Measurements from ENCODE around the gene BAAT. TPM values are rescaled to one million over a fixed set of nuclear protein-coding genes. Genes with fewer than 3 reads are reported as not detected.

The BAAT gene
- polyA plus RNA-seq, 1 experiment, result not detected

DNA sequence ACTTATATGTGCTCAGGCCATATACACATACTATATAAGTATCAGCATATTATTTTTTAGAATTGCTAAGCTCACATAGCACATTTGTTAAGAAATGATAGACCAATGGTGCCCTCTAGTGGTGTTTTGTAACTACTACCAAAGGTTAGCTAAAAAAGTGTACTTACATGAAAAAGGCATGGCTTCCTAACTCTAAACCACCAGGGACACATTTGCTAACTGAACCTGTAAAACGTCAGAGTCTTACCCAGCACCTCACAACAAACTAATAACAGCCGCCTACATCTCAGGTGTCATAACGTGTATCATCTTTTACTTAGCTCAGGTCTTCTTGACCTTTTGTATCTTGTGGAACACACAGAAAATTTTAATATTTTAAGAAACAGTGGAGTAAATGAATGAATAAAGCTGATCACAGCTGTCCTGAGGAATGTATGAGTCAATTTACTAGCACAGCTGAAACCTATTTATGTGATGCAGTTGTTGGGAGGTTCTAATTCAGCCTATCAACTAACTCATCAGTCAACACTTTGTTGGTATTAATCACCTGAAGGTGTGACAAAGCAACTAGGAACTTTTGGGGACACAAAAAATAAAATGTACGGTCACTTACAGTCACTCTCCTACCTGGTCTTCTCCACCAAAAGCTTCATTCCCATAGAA lies 72.9 kb downstream of the BAAT start:
- H3K9me3 ChIP-seq (ENCODE audit: control insufficient read depth, insufficient read depth, low read length), result no peaks in the 10 kb centered on the region
- H3K27me3 ChIP-seq (ENCODE audit: control insufficient read depth, insufficient read depth, low read length), result no peaks in the 10 kb centered on the region
- TF ChIP-seq, protein P1, sequence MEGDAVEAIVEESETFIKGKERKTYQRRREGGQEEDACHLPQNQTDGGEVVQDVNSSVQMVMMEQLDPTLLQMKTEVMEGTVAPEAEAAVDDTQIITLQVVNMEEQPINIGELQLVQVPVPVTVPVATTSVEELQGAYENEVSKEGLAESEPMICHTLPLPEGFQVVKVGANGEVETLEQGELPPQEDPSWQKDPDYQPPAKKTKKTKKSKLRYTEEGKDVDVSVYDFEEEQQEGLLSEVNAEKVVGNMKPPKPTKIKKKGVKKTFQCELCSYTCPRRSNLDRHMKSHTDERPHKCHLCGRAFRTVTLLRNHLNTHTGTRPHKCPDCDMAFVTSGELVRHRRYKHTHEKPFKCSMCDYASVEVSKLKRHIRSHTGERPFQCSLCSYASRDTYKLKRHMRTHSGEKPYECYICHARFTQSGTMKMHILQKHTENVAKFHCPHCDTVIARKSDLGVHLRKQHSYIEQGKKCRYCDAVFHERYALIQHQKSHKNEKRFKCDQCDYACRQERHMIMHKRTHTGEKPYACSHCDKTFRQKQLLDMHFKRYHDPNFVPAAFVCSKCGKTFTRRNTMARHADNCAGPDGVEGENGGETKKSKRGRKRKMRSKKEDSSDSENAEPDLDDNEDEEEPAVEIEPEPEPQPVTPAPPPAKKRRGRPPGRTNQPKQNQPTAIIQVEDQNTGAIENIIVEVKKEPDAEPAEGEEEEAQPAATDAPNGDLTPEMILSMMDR (IDR thresholded peaks at IDR 0.05; ENCODE audit: low read depth, low read length), result peak; percentile 74
- H3K4me3 ChIP-seq (ENCODE audit: low read depth, low read length), result no peak overlapping the region
- CTCF ChIA-PET, result interaction anchor here (0.5 to 7.0 kb wide), 25 partner anchors 10 to 716 kb away, joined by 3 to 277 read pairs (median 5); partner anchors contain the start of genes MRPL50 and ZNF189
- peak; percentile 61 for DNase-seq (ENCODE audit: low read depth, low spot score)
- POLR2A ChIA-PET, result no interaction called here
- H3K27ac ChIP-seq (ENCODE audit: low read depth, low read length), result no peak overlapping the region

DNA sequence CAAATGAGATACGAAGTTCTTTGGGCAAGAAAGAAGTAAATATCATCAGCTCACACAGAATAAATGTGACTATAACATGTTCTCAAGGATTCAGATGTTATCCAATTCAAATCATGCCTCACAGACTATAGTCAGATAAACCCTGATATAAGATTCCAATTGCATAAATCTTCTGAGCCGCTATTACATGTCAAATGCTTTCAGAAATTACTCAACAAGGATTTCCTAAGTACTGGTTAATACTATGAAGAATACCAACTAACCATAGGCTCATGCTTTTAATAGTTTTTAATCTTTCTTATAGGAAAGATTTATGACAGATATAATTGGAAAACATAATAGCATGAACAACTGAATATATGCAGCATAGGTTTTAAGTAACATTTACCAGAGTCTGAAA lies 73.6 kb downstream of the BAAT start:
- TF ChIP-seq, protein P1 (IDR thresholded peaks at IDR 0.05; ENCODE audit: low read depth, low read length), result no peak
- POLR2A ChIA-PET, result no interaction called here
- CTCF ChIA-PET, result interaction anchor here (0.5 to 7.0 kb wide), 21 partner anchors 9 to 710 kb away, joined by 3 to 277 read pairs (median 5); no protein-coding TSS in a partner anchor
- no peaks in the 10 kb centered on the region for H3K27me3 ChIP-seq (ENCODE audit: control insufficient read depth, insufficient read depth, low read length)
- no peaks in the 10 kb centered on the region for H3K9me3 ChIP-seq (ENCODE audit: control insufficient read depth, insufficient read depth, low read length)
- no peak overlapping the region for H3K4me3 ChIP-seq (ENCODE audit: low read depth, low read length)
- H3K27ac ChIP-seq (ENCODE audit: low read depth, low read length), result no peak overlapping the region
- no peak for DNase-seq (ENCODE audit: low read depth, low spot score)

Small RNA genes lying within 50 kb of the gene (small RNA-seq; reads per million reads assigned to genes)
- gene RF00322 (ENCODE audit: insufficient read length, low read depth), result not detected

Other genes starting within 250 kb of the BAAT start
- gene MRPL50, start 13.6 kb upstream of the BAAT start, polyA plus RNA-seq (2011; rRNA removed), result 12.0 and 15.0 TPM in 2 replicates
- gene ZNF189, start 13.8 kb upstream of the BAAT start, polyA plus RNA-seq (2011; rRNA removed), result 10.0 and 13.2 TPM in 2 replicates
- gene ALDOB, start 50.8 kb upstream of the BAAT start, polyA plus RNA-seq (2011; rRNA removed), result not detected in 2 replicates
- gene RNF20, start 148.8 kb upstream of the BAAT start, polyA plus RNA-seq (2011; rRNA removed), result 37.1 and 42.0 TPM in 2 replicates
- gene PPP3R2, start 210.0 kb upstream of the BAAT start, polyA plus RNA-seq (2011; rRNA removed), result not detected in 2 replicates

All from AG04450 (cell line).